Cardiac fibroblast (primary cell): Measurements from ENCODE around the gene L1CAM.

ENCODE experiments used
- DNase-seq, 2 donors: peaks; one replicate each; pipeline versions ENCODE4 v3.0.0 to v3.0.0-alpha.2; 2010; ENCODE audit warnings: low read depth in 2 of 2
- H3K4me3 ChIP-seq, 2 donors: replicated peaks in 1 of 2; 1 replicate in 1 of 2; 2 replicates in 1 of 2; pipeline ENCODE4 v1.5.1; 2011; ENCODE audit warnings: low read depth in 2 of 2, low read length in 2 of 2, mild to moderate bottlenecking in 2 of 2, moderate library complexity in 1 of 2
- CTCF ChIP-seq: IDR thresholded peaks from one replicate; pipeline ENCODE4 v1.5.1; 2011; ENCODE audit warnings: low read depth, mild to moderate bottlenecking, low read length, inconsistent platforms

L1CAM gene

GRCh38 chrX:153861151-153861550, 24.8 kb downstream of the L1CAM start:
- no peak for DNase-seq
- no peak for TF ChIP-seq CTCF
- no peak overlapping the region for H3K4me3 ChIP-seq

GRCh38 chrX:153857348-153857903, 28.5 kb downstream of the L1CAM start:
- no peak for TF ChIP-seq CTCF
- no peak for DNase-seq

GRCh38 chrX:153854702-153855101, 31.3 kb downstream of the L1CAM start:
- H3K4me3 ChIP-seq = no peak overlapping the region
- TF ChIP-seq CTCF = no peak

More at GRCh38 chrX:153857348-153857903, 28.5 kb downstream of the L1CAM start:
- no peak overlapping the region for H3K4me3 ChIP-seq

GRCh38 chrX:153853902-153854267, 32.1 kb downstream of the L1CAM start:
- no peak for DNase-seq
- no peak for TF ChIP-seq CTCF
- H3K4me3 ChIP-seq = no peak overlapping the region

More at GRCh38 chrX:153854702-153855101, 31.3 kb downstream of the L1CAM start:
- DNase-seq = no peak

GRCh38 chrX:153853180-153853901, 32.6 kb downstream of the L1CAM start:
- DNase-seq = no peak
- no peak for TF ChIP-seq CTCF
- no peak overlapping the region for H3K4me3 ChIP-seq

GRCh38 chrX:153851981-153852380, 34.0 kb downstream of the L1CAM start:
- no peak for DNase-seq
- no peak overlapping the region for H3K4me3 ChIP-seq
- no peak for TF ChIP-seq CTCF

- no peak for TF ChIP-seq CTCF
- DNase-seq = no peak
- no peak overlapping the region for H3K4me3 ChIP-seq
Observed at GRCh38 chrX:153848325-153848724, 37.6 kb downstream of the L1CAM start.
